Gastrocnemius medialis (tissue), 4 donors: ENCODE results near the gene STAMBP.

Source experiments
- POLR2A ChIP-seq, 2 donors: fragments of 450-650 bp; IDR thresholded peaks; one replicate each; pipeline ENCODE4 v1.6.1; 2017; ENCODE audit warnings: antibody characterized with exemption in 2 of 2, mild to moderate bottlenecking in 2 of 2, moderate library complexity in 2 of 2
- TF ChIP-seq, protein P1 (sequence below), 5 experiments: fragments of 450-650 bp in 3 of 5; fragments of 200-600 bp in 2 of 5; sonication (generic) in 2 of 5; IDR thresholded peaks in 4 of 5; conservative IDR thresholded peaks in 1 of 5; 1 replicate in 4 of 5; 2 replicates in 1 of 5; pipeline ENCODE4 v1.5.1; 2016 to 2019; ENCODE audit warnings: antibody characterized with exemption in 5 of 5, mild to moderate bottlenecking in 3 of 5, moderate library complexity in 3 of 5

DNA sequence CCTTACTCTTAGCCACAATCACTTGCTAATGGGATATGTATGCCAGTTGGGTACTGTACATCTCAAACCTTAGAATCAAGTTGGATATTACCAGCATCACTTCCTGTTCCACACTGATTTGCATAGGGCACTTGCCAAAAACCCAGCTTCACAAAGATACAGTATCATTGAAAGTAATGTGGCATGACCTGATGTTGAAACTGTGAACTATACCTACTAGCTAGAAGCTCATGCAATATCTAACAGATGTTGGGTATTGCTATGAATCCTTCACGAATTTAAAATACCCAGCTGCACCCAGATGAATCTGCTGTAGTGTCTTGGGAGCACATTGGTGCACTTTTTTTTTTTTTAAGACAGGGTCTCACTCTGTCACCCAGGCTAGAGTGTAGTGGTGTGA lies 6.5 kb upstream of the STAMBP start:
- TF ChIP-seq, protein P1, sequence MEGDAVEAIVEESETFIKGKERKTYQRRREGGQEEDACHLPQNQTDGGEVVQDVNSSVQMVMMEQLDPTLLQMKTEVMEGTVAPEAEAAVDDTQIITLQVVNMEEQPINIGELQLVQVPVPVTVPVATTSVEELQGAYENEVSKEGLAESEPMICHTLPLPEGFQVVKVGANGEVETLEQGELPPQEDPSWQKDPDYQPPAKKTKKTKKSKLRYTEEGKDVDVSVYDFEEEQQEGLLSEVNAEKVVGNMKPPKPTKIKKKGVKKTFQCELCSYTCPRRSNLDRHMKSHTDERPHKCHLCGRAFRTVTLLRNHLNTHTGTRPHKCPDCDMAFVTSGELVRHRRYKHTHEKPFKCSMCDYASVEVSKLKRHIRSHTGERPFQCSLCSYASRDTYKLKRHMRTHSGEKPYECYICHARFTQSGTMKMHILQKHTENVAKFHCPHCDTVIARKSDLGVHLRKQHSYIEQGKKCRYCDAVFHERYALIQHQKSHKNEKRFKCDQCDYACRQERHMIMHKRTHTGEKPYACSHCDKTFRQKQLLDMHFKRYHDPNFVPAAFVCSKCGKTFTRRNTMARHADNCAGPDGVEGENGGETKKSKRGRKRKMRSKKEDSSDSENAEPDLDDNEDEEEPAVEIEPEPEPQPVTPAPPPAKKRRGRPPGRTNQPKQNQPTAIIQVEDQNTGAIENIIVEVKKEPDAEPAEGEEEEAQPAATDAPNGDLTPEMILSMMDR (IDR thresholded peaks at IDR 0.05 in 4 of 5, conservative IDR thresholded peaks at IDR 0.05 in 1 of 5) = no peak
- TF ChIP-seq POLR2A (IDR thresholded peaks at IDR 0.05) = no peak
